ENCODE results near the gene VSTM2L.

DNA sequence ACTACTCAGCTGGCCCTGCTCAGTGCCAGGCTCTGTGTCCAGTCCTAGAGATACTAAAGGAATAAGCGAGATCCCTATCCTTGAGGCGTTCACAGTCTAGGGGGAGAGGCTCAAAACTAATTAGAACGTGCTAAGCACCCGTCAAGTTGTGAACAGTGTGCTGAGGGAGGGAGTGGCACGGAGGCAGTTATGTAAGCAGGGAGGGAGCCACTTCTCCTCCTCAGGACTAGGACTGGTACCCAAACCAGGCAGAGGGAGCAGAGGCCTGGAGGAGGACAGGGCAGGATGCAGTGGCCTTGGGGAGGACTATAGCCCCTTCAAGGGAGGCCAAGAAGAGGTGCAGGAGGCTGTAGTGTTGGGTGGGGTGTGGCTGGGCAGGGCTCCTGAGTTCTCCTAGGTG is 39.6 kb upstream of the VSTM2L start:
- TF ChIP-seq, protein P1, sequence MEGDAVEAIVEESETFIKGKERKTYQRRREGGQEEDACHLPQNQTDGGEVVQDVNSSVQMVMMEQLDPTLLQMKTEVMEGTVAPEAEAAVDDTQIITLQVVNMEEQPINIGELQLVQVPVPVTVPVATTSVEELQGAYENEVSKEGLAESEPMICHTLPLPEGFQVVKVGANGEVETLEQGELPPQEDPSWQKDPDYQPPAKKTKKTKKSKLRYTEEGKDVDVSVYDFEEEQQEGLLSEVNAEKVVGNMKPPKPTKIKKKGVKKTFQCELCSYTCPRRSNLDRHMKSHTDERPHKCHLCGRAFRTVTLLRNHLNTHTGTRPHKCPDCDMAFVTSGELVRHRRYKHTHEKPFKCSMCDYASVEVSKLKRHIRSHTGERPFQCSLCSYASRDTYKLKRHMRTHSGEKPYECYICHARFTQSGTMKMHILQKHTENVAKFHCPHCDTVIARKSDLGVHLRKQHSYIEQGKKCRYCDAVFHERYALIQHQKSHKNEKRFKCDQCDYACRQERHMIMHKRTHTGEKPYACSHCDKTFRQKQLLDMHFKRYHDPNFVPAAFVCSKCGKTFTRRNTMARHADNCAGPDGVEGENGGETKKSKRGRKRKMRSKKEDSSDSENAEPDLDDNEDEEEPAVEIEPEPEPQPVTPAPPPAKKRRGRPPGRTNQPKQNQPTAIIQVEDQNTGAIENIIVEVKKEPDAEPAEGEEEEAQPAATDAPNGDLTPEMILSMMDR (IDR thresholded peaks at IDR 0.05): no peak
- TF ChIP-seq ZFX (IDR thresholded peaks at IDR 0.05; ENCODE audit: borderline replicate concordance): no peak

All from 22Rv1 (cell line).